GM12801 (cell line): ENCODE measurements around the gene DONSON.

Source experiments
- CTCF ChIP-seq: IDR thresholded peaks from one replicate; pipeline ENCODE4 v1.5.1; 2011; ENCODE audit warnings: control low read depth; ENCODE audit not compliant: insufficient read length; ENCODE audit errors: extremely low read depth

Gene DONSON

DNA sequence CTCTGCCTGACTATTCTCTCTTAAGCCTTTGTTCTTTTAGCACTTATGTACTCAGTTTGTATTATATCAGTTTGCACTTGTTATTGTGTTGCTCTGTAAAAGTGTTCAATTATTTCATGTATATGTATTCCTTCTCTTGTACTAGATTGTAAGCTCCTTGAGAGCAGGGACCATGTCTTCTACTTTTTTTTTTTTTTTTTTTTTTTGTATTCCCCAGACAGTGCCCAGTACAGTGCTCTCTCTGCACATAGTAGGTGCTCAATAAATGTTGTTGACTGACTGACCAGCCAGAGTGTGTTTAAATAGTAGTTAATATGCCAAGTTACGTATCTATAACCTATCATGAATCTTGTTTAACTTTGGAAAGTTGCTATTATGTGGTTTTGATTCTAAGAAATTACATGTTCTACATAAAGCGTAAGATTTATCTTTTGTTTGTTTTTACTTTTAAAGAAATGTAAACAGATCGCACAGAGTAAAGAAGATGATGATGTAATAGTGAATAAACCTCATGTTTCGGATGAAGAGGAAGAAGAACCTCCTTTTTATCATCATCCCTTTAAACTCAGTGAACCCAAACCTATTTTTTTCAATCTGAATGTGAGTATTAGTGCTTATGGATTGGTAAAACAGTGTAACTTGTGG lies 29.6 kb downstream of the DONSON start:
- TF ChIP-seq CTCF, result no peak

DNA sequence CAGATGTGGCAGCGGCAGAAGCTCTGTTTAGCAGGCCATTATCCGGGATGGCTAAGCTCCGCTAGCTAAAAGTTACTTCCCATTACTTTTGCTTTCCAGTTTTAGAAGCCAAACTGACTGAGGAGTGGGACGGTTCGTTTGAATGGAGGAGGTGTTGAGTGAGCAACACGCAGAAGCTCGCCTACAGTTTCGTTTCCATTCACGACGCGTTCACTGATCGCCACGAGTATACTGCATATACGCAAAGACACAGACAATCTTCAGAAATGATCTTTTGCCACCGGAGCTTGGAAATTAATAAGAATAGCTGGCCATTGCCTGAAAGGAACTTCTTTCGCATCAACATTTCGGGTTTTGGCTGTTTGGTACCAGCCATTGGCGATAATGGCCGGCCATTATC lies 31.0 kb downstream of the DONSON start:
- no peak for TF ChIP-seq CTCF

- TF ChIP-seq CTCF, result no peak
Measured at GRCh38 chr21:33554982-33555344, 33.5 kb downstream of the DONSON start.

GRCh38 chr21:33554236-33554981 lies 34.1 kb downstream of the DONSON start:
- no peak for TF ChIP-seq CTCF

- TF ChIP-seq CTCF, result no peak
Measured at GRCh38 chr21:33552999-33553598, 35.4 kb downstream of the DONSON start.

DNA sequence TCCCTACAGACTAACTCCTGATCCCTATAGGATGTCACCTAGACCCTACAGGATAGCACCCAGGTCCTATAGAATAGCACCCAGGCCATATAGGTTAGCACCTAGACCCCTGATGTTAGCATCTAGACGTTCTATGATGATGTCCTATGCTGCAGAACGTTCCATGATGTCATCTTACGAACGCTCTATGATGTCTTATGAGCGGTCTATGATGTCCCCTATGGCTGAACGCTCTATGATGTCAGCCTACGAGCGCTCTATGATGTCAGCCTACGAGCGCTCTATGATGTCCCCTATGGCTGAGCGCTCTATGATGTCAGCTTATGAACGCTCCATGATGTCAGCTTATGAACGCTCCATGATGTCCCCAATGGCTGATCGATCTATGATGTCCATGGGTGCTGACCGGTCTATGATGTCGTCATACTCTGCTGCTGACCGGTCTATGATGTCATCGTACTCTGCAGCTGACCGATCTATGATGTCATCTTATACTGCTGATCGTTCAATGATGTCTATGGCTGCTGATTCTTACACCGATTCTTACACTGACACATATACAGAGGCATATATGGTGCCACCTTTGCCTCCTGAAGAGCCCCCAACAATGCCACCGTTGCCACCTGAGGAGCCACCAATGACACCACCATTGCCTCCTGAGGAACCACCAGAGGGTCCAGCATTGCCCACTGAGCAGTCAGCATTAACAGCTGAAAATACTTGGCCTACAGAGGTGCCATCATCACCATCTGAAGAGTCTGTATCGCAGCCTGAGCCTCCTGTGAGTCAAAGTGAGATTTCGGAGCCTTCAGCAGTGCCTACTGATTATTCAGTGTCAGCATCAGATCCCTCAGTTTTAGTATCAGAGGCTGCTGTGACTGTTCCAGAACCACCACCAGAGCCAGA lies 36.1 kb downstream of the DONSON start:
- TF ChIP-seq CTCF, result no peak

DNA sequence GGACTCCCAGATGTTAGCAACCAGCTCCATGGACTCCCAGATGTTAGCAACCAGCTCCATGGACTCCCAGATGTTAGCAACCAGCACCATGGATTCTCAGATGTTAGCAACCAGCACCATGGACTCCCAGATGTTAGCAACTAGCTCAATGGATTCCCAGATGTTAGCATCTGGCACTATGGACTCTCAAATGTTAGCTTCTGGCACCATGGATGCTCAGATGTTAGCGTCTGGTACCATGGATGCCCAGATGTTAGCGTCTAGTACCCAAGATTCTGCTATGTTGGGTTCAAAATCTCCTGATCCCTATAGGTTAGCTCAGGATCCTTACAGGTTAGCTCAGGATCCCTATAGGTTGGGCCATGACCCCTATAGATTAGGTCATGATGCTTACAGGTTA lies 36.8 kb downstream of the DONSON start:
- no peak for TF ChIP-seq CTCF
